HG03139 (cell line): ENCODE data around the gene FARSB.
"Not testable (repeated sequence)": the region's sequence is repeated elsewhere in the genome, so short reads cannot be mapped to it uniquely, and the experiment has no call there.

Experiments used
- ATAC-seq: cut with Tn5 transposase; IDR thresholded peaks from one replicate; pipeline ENCODE4 v1.9.1; 2021; ENCODE audit not compliant: unreplicated experiment

Gene FARSB

DNA sequence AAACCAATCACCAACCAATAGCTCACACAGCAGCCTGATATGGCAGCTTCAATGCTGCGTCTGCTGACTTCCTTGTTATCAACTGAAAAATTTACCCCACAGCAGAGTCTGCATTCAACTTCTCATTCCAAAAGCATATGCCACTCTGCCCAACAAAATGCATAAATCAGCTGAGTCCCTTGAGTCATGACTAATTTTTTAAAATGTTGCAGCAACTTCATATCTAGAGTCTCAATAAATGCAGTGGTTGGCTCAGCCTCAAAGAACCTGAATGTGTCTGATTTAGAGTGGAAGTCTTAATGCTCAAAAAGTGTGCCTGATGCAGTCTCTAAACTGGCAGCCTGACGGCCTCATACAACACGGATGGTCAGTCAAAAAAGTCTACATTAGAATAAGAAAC, 46.5 kb downstream of the FARSB start:
- no peak for ATAC-seq

DNA sequence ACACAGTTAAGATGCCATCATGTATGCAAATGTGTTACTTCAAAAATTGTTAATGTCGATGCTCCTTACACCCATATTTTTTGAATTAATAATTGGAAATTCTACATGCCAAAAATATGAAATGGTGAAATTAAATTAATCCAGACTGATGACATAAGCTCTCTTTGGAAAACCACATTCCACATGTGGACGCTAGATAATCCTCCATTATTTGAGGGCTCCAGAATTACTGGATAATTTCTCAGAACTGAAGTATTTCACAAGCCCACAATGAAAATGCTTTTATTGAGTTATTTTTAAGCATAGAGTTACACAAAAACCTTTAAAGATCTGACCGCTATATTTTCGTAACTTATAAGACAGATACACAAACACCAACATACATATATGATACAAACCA, 47.8 kb downstream of the FARSB start:
- ATAC-seq: no peak

DNA sequence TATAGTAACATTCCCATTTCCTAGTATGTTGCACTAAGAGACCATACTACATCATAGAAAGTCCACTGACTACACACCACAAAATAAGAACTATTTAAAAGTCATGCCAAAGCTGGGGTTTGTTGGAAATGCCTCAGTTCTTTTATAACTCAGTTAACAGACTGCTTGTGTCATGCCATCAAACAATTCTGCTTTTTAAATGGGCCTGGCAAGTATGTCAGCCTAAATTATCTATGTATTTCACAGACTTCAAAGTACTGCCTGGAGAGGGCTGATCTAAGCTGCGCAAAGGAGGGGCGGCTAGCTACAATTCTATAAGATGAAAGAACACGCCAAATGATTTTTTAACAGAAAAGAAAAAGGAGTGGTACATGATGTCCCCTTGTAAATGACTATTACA, 49.6 kb downstream of the FARSB start:
- no peak for ATAC-seq

DNA sequence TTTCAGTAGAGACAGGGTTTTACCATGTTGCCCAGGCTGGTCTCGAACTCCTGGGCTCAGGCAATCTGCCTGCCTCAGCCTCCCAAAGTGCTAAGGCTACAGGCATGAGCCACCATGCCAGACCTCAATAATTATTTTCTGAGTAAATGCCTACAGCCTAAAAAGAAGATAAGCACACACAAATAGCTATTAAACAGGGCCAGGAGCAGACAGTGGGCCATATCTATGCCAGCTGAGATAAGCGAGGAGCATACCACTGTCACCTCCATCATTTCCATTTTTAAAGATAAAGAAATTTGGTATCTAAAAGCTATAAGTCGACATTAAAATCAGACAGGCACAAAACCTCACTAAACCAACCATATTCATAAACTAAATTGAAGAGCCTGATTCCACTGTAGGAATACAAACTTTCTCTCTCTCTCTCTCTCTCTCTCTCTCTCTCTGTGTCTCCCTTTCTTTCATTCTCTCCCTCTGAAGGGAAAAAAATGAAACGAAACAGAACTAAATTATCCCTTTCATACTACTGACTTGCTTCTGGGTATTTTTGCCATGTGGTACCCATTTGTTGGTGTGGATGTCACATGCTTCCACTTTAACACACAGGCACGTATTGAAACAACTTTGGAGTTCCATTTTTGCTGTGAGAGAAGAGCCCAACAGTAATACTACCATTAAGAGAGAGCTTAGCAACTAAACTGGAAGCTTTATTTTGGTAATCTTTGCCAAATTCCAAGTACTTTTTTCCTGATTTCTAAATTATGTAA, 51.0 kb downstream of the FARSB start:
- no peak for ATAC-seq

DNA sequence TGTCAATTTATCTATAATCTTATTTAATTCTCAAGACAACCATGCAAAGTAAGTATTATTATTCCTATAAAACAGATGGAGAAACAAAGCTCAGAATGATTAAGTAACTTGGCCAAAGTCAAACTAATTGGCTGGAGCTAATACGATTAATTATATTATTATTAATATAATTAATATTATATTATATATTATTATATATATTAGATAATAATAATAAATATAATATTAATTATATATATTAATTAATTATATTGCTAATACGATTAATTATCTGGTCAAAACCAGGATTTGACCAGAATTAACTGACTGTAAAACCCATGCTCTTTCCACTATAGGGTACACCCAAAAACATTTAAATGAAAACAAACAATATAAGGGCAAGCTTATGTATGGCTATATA, 52.4 kb downstream of the FARSB start:
- no peak for ATAC-seq

DNA sequence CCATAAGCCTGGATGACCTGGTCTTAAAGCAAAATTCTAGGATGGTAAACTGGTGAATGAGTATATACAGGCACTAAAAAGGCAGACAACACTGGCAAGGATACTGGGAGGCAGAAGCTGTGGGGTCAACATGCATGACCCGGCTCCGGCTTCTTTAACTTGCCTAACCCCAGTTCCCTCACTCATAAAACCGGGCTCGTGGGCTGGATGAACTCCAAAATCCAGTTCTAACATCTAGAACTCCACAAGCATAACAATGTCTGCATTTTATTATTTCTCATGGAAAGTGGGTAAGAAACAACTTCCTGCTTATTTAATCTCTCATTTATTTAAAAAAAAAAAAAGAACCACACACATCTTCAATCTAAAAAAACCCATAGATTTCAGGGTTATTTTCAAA, 57.3 kb downstream of the FARSB start:
- no peak for ATAC-seq

DNA sequence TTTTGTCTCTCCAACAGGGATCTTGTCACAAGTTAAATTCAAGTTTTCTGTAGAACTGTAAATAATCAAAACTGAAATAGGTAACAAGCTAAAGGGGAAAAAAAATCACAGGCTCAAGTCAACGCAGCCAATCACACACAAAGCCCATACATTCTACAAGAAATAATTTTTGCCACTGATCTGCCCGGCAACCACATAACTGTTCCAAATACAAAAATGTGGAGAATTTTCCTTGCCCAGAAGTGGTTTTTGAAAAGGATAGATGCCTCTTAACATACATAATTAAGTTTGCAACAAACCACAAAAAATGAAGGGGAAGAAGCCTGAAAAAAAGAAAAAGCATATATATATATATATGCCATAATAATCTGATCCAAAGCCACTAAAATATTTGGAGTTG, 60.3 kb downstream of the FARSB start:
- ATAC-seq: no peak

DNA sequence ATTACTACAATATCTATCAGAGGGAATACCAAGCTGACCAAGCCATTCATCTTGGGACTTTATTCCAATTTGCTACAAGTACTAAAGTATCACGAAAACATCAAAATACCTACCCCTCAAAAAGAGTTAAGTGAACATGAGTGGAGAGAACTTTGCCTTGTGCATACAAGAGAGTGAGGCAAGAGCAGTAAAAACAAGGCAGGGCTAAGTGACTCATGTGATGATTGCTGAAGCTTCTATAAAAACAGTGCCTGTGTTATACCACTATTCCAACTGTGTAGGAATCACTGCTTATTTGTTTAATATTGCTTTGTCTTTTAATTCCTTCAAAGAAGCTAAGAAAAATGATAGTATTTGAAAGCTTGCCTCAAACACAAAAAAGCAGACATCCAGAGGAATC, 61.2 kb downstream of the FARSB start:
- no peak for ATAC-seq

DNA sequence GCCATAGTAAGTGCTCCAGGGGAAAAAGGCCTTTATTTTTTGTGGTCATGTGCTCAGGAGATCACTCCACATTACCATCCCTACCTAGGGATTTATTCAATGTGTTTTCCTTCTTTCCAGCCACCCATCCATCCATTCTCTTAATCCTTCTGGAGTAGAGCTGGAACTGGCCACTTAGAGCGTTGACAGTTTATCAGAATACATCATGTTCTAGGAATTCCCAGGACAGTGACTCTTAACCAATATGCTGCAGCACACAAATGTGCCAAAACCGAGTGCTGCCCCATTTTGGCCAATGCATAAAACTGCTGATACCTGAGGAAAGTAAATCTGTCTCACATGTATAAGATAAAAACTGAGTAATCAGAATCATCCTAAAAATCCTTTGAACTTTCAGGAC, 63.7 kb downstream of the FARSB start:
- no peak for ATAC-seq

DNA sequence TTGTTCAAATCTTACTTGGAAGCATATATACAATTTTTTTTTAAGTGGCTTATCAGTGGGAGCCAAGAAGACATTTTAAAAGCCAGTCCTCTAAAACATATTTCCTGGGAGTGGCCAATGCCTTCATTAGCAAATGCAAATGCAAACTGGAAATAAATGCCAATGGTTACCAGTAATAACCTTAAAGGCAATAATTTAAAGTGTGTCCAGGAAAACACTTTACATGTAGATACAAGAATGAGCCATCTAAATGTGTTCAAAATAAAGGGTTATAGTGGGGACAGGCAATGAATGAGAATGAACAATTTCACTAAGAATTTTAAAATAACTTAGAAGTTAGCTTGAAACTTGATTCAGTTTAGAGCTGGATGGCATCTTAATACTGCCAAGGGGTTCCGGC, 64.2 kb downstream of the FARSB start:
- ATAC-seq: no peak

DNA sequence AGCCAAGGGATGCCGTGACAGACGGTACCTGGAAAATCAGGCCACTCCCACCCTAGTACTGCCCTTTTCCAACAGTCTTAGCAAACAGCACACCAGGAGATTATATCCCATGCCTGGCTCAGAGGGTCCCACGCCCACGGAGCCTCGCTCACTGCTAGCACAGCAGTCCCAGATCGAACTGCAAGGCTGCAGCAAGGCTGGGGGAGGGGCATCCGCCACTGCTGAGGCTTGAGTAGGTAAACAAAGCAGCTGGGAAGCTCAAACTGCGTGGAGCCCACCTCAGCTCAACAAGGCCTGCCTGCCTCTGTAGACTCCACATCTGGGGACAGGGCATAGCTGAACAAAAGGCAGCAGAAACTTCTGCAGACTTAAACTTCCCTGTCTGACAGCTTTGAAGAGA, 71.3 kb downstream of the FARSB start:
- not testable (repeated sequence) for ATAC-seq

DNA sequence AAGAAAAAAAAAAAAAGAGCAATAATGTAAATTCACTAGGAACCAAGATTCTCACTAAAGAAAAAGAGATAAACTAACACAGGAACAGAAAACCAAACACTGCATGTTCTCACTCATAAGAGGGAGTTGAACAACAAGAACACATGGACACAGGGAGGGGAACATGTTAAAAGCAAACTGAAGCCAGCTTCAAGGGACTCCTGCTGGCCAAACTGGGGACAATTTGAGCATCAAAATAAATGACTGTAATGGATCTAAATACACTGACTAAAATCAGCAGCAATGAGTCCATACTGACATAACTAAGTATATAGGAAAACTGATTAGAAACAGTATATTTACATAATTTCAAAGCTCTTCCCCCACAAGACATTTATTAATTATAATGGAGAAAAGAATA, 73.0 kb downstream of the FARSB start:
- no peak for ATAC-seq

DNA sequence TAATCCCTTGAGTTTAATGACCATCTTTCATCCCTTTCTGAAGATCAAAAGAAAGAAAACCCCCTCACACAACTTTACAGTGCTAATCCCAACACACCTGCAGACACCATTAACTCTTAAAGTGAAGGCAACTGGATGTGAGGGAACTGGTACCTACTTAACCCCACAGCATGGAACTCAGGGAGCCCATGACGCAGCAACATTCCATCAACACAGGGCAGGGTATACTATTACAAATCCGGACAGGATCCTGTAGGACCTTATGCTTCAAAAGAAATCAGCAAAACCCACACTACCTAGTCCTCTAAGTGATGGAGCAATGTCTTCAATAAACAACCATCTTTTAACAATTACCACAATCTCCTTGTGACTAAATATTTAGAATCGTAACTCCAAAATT, 78.6 kb downstream of the FARSB start:
- ATAC-seq: no peak

DNA sequence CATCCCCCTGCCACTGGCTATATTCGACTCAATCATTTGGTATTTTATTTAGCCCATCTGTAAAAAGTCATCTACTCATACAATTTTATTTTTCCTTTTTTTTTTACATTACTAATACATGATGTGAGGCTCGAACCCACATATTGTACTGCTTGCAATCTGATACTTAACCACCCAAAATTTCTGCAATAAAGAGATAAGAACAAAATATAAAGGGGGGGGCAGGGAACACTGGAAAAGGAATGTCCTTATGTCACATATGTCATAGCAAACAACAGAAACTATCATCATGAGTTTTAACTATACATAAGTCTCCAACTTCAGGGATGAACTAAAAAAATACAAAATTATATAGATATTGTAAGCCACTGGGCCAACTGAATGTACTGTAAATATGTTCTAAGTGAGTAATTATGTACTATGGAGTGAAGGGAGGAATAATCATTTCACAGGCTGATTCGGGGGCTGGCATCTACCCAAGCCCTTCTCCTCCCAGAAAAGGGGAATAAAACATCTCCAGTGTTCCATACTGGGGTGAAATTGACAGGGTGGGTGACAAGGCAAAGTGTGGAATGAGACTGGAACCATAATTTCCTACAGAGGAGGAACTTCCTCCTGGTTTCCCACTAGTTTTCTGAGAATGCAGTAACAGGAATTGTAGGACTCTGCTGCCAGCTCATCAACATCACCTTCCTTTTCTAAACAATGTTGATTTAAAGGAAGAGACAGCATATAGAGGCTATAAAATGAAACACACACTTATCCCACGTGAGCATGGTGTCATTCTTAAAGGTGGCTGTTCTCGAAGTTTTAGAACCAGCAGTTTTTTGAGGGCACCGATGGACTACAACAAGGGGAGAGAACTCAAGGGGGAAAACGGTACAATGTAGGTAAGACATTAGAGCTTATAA, 79.5 kb downstream of the FARSB start:
- ATAC-seq: no peak

DNA sequence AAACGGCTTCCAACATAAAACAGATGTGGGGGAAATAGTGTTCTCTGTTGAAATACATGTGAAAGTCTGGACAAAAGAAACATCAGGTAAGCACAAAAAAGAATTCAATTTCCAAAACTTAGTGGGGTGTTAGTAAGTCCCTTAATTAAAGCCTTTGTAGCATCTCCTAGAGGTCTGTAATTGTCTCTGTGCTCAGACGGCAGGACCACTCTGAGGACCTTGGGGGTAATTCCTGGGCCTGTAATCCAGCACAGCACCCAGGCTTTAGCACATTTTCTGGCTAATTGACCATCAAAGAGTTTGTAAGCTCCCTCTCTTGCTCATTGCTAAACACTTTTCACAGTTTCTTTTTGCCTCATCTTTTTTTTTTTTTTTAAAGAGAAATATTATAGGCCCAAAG, 80.3 kb downstream of the FARSB start:
- ATAC-seq: no peak

DNA sequence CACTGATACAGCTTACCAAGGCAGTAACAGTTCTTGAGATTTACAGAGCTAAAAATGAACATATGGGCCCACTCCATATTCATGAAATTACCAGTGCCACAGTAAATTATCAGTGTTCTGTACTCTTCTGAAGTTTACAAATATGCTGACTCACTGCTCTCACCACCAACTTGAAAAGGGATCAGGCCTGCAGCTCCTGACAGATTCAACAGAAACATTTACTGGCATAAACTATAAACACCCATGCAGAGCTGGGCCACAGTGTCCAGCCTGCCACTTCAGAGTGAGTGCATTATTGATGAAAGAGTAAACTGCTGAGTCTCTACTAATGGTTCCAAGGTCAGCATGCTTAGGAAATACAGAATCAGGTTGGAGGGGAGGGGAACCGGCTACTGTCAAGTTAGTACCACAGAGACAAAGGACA, 83.1 kb downstream of the FARSB start:
- no peak for ATAC-seq

DNA sequence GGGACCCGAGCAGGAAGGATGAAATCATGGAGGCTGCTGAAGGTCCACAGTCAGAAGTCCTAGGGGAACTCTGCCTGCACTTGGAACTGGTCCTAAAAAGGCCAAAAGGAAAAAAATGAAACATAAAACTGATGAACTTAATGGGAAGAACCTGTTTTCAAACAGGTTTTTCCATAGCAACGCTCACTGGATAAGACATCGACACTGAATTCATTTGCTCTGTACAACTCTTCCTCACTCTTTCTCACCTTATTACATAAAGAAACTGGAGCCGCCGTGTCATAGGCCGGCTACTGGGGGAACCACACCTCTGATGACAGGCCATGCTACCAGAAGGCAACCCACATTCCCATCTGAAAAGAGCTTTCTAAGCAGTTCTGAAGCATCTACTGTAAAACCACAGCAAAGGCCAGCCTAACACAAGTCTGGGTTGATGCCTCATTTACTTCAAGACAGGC, 83.6 kb downstream of the FARSB start:
- ATAC-seq: no peak

DNA sequence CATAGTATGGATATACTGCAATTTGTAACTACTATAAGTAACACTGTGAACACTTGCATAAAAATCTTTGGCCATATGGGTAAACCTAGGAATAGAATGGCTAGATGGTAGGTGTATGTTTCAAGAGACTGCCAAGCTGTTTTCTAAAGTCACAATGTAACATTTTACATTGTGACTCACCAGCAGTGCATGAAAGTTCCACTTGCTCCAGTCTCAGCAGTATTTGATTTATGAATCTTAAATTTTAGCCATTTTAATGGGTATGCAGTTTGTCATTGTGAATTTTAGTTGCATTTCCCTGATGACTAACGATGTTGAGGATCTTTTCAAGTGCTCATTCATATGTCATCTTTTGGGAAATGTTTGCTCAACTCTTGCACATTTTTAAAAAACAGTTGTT, 86.1 kb downstream of the FARSB start:
- no peak for ATAC-seq

DNA sequence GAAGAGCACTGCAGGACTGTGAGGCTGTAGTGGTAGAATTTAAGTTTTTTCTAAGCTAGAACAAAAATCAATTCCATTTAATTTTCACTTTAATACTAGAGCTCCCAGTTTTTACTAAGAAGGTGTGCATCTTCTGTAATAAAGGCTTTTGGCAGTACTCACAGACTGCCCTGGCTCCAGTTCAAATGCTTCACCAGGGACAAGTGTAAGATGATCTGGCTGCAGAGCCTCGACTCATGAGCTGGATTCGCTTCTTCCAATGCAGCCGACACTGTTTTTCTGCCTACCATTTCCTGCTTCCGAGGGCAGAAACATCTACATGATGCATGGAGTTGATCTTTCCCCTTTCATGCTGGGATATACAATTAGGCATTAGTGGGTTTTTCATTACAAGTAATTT, 87.0 kb downstream of the FARSB start:
- ATAC-seq: no peak

DNA sequence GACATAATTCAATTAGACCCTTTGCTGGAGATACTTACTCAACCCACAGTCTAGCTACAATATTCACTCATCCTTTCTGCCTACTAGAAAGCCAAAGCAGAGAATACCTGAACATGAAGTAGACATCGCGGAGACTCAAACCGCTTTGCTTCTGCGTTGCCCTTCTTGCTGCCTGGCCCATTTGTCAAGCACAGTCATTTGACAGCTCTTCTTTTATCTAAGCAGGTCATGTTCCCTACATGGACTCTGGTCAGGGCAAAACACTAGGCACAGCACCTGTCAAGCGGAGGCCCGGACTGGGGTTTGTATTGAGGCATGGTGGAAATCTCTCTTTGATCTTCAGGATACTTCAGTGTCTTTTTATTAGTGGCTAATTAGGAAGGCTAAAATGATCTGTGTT, 89.7 kb downstream of the FARSB start:
- no peak for ATAC-seq

DNA sequence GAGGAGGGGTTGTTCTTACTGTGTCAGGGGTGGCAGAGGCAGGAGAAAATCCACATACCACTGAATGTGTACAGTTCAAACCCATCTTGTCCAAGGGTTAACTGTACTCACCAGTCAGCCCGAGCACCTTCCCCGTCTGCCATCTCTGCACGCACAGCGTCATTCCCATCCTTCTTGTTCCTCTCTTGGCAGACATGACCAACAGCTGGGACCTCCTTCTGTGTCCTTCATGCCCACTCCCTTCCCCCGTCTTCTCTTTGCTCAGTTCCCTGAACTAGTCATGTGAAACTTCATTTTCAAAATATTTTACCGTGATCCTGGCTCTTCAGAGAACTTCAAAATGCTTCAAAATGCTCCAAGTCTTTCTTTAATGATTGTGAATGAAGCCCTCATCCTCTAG, 92.0 kb downstream of the FARSB start:
- ATAC-seq: no peak

DNA sequence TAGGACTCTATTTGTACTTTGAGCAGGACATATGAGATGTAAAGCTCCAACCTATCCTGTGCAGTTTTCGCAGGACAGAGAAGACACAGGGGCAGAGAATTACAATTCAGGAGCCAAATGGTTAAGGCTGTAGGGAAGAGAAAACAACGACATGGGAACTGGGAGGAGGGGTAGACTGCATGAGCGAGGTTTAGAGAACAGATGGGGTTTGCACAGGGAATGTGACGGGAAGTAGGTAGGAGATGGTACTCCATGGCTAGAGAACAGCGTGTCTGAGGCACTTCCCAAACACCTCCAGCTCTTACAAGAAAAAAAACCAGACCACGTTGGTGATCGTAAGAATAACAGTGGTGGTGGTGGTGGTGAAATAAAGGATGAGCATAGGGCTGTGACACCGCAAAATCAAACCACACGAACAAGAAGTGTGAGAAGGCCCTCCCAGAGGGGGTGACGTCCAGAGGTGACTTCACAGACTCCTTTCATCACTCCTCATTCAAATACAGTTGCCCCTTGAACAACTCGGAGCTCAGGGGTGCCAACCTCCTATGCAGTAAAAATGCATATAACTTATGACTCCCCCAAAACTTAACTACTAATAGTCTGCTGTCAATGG, 92.7 kb downstream of the FARSB start:
- ATAC-seq: no peak
